GM12878 (cell line): ENCODE results near the gene TAB2. TPM values are rescaled to one million over a fixed set of nuclear protein-coding genes. Genes with fewer than 3 reads are reported as not detected.

ENCODE experiments used
- ATAC-seq: fragments of 200-7000 bp; cut with Tn5 transposase; 3 replicates; pipeline ENCODE4 v1.9.1; 2020; ENCODE audit warnings: mild to moderate bottlenecking, moderate library complexity
- BruUV-seq: library from RNA; stranded (reverse); fragments of 400-500 nt; replicated peaks from 2 replicates; lab custom pipeline; 2021; lab: Mats Ljungman, UMichigan
- CTCF ChIA-PET: fragments of 300-600 bp; sonication (Branson Sonifier 250); formaldehyde crosslinking; extraction: SDS; loops from one replicate; lab custom pipeline; 2021; ENCODE audit warnings: inconsistent platforms; lab: Yijun Ruan, JAX
- POLR2A ChIA-PET: fragments of 350-600 bp; formaldehyde crosslinking; extraction: SDS; loops from one replicate; lab custom pipeline; 2021; ENCODE audit warnings: inconsistent platforms; lab: Charles Lee
- RAD21 ChIA-PET: fragments of 300-600 bp; sonication (Branson Sonifier 250); formaldehyde crosslinking; loops from one replicate; lab custom pipeline; 2023; ENCODE audit warnings: antibody characterized with exemption; ENCODE audit not compliant: unreplicated experiment; lab: Charles Lee
- SMC1A ChIA-PET: fragments of 300-600 bp; sonication (Branson Sonifier 250); formaldehyde crosslinking; loops from one replicate; lab custom pipeline; 2023; ENCODE audit not compliant: unreplicated experiment, uncharacterized antibody; lab: Charles Lee
- DNase-seq: peaks from one replicate; pipeline ENCODE4 v3.0.0-alpha.2; 2011; ENCODE audit warnings: low read depth, low spot score
- FAIRE-seq: peaks from 3 replicates; lab custom pipeline; 2011; peaks lifted over from hg19 to GRCh38; lab: Jason Lieb, UNC
- H2AFZ ChIP-seq: 2 replicates; pipeline ENCODE4 v1.6.0; 2011; ENCODE audit warnings: low read depth, low read length, control low read depth; ENCODE audit not compliant: control insufficient read depth
- H3K27ac ChIP-seq: 2 replicates; pipeline ENCODE4 v1.5.1; 2011; ENCODE audit warnings: control low read depth; ENCODE audit not compliant: control insufficient read depth, insufficient read depth
- H3K27me3 ChIP-seq, 2 experiments: replicated peaks in 1 of 2; 2 replicates each; pipeline versions ENCODE4 v1.6.0 to v1.6.1; 2011; ENCODE audit warnings: low read length in 1 of 2; ENCODE audit not compliant: control insufficient read depth in 2 of 2, insufficient read depth in 2 of 2
- H3K36me3 ChIP-seq, 2 experiments: 2 replicates each; pipeline ENCODE4 v1.5.1; 2011; ENCODE audit warnings: low read length in 1 of 2; ENCODE audit not compliant: control insufficient read depth in 2 of 2, insufficient read depth in 2 of 2
- H3K4me1 ChIP-seq: 2 replicates; pipeline ENCODE4 v1.6.1; 2011; ENCODE audit warnings: mild to moderate bottlenecking, low read length, moderate library complexity, mixed read lengths; ENCODE audit not compliant: control insufficient read depth, insufficient read depth
- H3K4me2 ChIP-seq: 2 replicates; pipeline ENCODE4 v1.6.0; 2011; ENCODE audit warnings: control low read depth; ENCODE audit not compliant: control insufficient read depth, insufficient read depth
- H3K4me3 ChIP-seq: fragments of 200-600 bp; sonication (generic); 2 replicates; pipeline ENCODE4 v1.5.1; 2016
- H3K79me2 ChIP-seq: 2 replicates; pipeline ENCODE4 v1.6.0; 2011; ENCODE audit warnings: low read length; ENCODE audit not compliant: control insufficient read depth, insufficient read depth
- H3K9ac ChIP-seq: 2 replicates; pipeline ENCODE4 v1.8.0; 2011; ENCODE audit warnings: low read length, control low read depth, mixed read lengths; ENCODE audit not compliant: control insufficient read depth, insufficient read depth
- H3K9me3 ChIP-seq: replicated peaks from 3 replicates; pipeline ENCODE4 v1.5.1; 2011; ENCODE audit warnings: mild to moderate bottlenecking, low read length; ENCODE audit not compliant: control insufficient read depth, insufficient read depth
- H4K20me1 ChIP-seq: 2 replicates; pipeline ENCODE4 v1.6.0; 2011; ENCODE audit not compliant: control insufficient read depth, insufficient read depth
- BCL3 ChIP-seq: IDR thresholded peaks from 2 replicates; pipeline ENCODE4 v1.6.1; 2011; ENCODE audit warnings: borderline replicate concordance, low read depth, mild to moderate bottlenecking, moderate library complexity, low read length; ENCODE audit not compliant: insufficient read depth, poor library complexity, severe bottlenecking
- BCLAF1 ChIP-seq: fragments of 450-650 bp; IDR thresholded peaks from 2 replicates; pipeline ENCODE4 v1.6.1; 2017; ENCODE audit warnings: antibody characterized with exemption, mild to moderate bottlenecking, moderate library complexity
- IKZF1 ChIP-seq: fragments of 450-650 bp; conservative IDR thresholded peaks from 2 replicates; pipeline ENCODE4 v1.6.1; 2017; ENCODE audit warnings: antibody characterized with exemption, mild to moderate bottlenecking
- PAX5 ChIP-seq: IDR thresholded peaks from 2 replicates; pipeline ENCODE4 v1.6.1; 2011; ENCODE audit warnings: low read depth, low read length, borderline replicate concordance
- RCOR1 ChIP-seq: conservative IDR thresholded peaks from 2 replicates; pipeline ENCODE4 v1.6.1; 2012; ENCODE audit warnings: low read depth, low read length, improper control_type of control experiment
- RFX5 ChIP-seq: IDR thresholded peaks from 2 replicates; pipeline ENCODE4 v1.6.1; 2011; ENCODE audit warnings: low read depth, low read length, improper control_type of control experiment
- SKIL ChIP-seq: fragments of 450-650 bp; IDR thresholded peaks from 2 replicates; pipeline ENCODE4 v1.6.1; 2017; ENCODE audit warnings: mild to moderate bottlenecking, low read depth, inconsistent platforms; ENCODE audit not compliant: poor library complexity, severe bottlenecking
- SUZ12 ChIP-seq: fragments of 200-600 bp; sonication (generic); IDR thresholded peaks from one replicate; pipeline ENCODE4 v1.6.1; 2018; ENCODE audit warnings: antibody characterized with exemption, mild to moderate bottlenecking; ENCODE audit not compliant: unreplicated experiment
- ZNF384 ChIP-seq: IDR thresholded peaks from 2 replicates; pipeline ENCODE4 v1.6.1; 2012; ENCODE audit warnings: low read depth, mild to moderate bottlenecking, low read length, improper control_type of control experiment, borderline replicate concordance
- WGBS: methylation state at CpG from one replicate; pipeline ENCODE4 v1.1.6; 2016; ENCODE audit warnings: low lambda C conversion rate; ENCODE audit not compliant: insufficient replicate concordance, insufficient coverage; ENCODE audit errors: missing lambda C conversion rate; 5-methylcytosine and 5-hydroxymethylcytosine counted together
- in situ Hi-C: fragments of 300-500 bp; cut with MboI; formaldehyde crosslinking; loops from 9 replicates; pipeline ENCODE4 v1.14.3; 2018; ENCODE audit warnings: mixed read lengths
- intact Hi-C: fragments of 100-400 bp; cut with micrococcal nuclease; formaldehyde crosslinking; loops from one replicate; pipeline ENCODE4 v1.14.2; 2022; ENCODE audit not compliant: unreplicated experiment
- polyA plus RNA-seq, 11 experiments: library from polyadenylated mRNA; depleted of rRNA in 4 of 11; unstranded in 6 of 11; stranded (reverse) in 5 of 11; fragments of >200 nt; fragmentation: Nextera tagmentation in 4 of 11; fragmentation: Illumina TruSeq in 1 of 11; extraction: Ambion mirVana in 4 of 11; extraction: Trizol in 1 of 11; gene quantifications; 1 replicate in 1 of 11; 2 replicates in 10 of 11; pipeline versions ENCODE4 v1.2.1 to v1.2.3, GENCODE V29; 2011 to 2016; ENCODE audit warnings: inconsistent platforms in 2 of 11, missing spikeins in 2 of 11, low read depth in 1 of 11
- total RNA-seq, 4 experiments: library from RNA; depleted of rRNA in 3 of 4; stranded (reverse); fragments of >200 nt in 3 of 4; fragmentation: Illumina TruSeq in 1 of 4; extraction: Trizol in 1 of 4; gene quantifications; 2 replicates each; pipeline versions ENCODE4 v1.2.1 to v1.2.3, GENCODE V29; 2013 to 2021
- TF ChIP-seq, protein P1 (sequence below): fragments of 450-650 bp; formaldehyde crosslinking; IDR thresholded peaks from 2 replicates; pipeline ENCODE4 v1.4.0; 2022; ENCODE audit warnings: mild to moderate bottlenecking, moderate library complexity
- TF ChIP-seq, protein P2 (sequence below): fragments of 450-650 bp; IDR thresholded peaks from 2 replicates; pipeline ENCODE4 v1.6.1; 2017; ENCODE audit warnings: low read depth, mild to moderate bottlenecking, moderate library complexity

The TAB2 gene
- total and polyA plus RNA-seq, 10 of the 15 experiments (the other 5 are each of a cell fraction or from before 2014, with no cell fraction given) = 8.9 to 66.3 (median 23.0) TPM

GRCh38 chr6:149330133-149330532 is 12.6 kb downstream of the TAB2 start:
- ChIA-PET CTCF (interaction anchor here (4.4 kb wide), 1 partner anchor 102 kb away, joined by 18 read pairs; no protein-coding TSS in a partner anchor), POLR2A (interaction anchor here (2.8 kb wide), 1 partner anchor 8 kb away, joined by 9 read pairs; no protein-coding TSS in a partner anchor), RAD21 (interaction anchor here (1.3 to 6.5 kb wide), 2 partner anchors 8 to 297 kb away, joined by 3 to 74 read pairs; no protein-coding TSS in a partner anchor), SMC1A (interaction anchor here (6.2 to 15.8 kb wide), 2 partner anchors 7 to 15 kb away, joined by 54 to 199 read pairs; no protein-coding TSS in a partner anchor)
- no peak overlapping the region for H3K4me3 ChIP-seq
- no TSS peak for BruUV-seq
- H3K27ac ChIP-seq = no peak overlapping the region
- DNase-seq (no peak), FAIRE-seq (no peak), ATAC-seq (peak; percentile 25)
- no peak overlapping the region for H3K9ac ChIP-seq
- peaks cover 34% of the 10 kb centered on the region for H3K4me1 ChIP-seq
- peaks cover 99% of the 10 kb centered on the region for H3K79me2 ChIP-seq
- no peaks in the 10 kb centered on the region for H3K27me3 ChIP-seq
- H3K36me3 ChIP-seq = peaks cover 0 to 5% of the 10 kb centered on the region in 2 experiments; a peak in 1 of 4 replicates
- H3K9me3 ChIP-seq = no peaks in the 10 kb centered on the region
- in situ Hi-C loops (loop anchor here (5.0 kb wide), 1 partner anchor 298 kb away; no protein-coding TSS in a partner anchor), intact Hi-C loops (no loop called here)
- peak overlapping the region; percentile 30; the same call in 1 of the 2 replicates for H3K4me2 ChIP-seq
- peaks cover 11% of the 10 kb centered on the region for H4K20me1 ChIP-seq
- WGBS = 65% methylated on average over 2 of the region's 2 CpGs
- H2AFZ ChIP-seq = no peak overlapping the region
- TF ChIP-seq RCOR1 (no peak), ZNF384 (no peak), RFX5 (no peak), IKZF1 (no peak), BCL3 (no peak), SUZ12 (no peak), BCLAF1 (no peak), PAX5 (no peak), SKIL (no peak)
- TF ChIP-seq, protein P1, sequence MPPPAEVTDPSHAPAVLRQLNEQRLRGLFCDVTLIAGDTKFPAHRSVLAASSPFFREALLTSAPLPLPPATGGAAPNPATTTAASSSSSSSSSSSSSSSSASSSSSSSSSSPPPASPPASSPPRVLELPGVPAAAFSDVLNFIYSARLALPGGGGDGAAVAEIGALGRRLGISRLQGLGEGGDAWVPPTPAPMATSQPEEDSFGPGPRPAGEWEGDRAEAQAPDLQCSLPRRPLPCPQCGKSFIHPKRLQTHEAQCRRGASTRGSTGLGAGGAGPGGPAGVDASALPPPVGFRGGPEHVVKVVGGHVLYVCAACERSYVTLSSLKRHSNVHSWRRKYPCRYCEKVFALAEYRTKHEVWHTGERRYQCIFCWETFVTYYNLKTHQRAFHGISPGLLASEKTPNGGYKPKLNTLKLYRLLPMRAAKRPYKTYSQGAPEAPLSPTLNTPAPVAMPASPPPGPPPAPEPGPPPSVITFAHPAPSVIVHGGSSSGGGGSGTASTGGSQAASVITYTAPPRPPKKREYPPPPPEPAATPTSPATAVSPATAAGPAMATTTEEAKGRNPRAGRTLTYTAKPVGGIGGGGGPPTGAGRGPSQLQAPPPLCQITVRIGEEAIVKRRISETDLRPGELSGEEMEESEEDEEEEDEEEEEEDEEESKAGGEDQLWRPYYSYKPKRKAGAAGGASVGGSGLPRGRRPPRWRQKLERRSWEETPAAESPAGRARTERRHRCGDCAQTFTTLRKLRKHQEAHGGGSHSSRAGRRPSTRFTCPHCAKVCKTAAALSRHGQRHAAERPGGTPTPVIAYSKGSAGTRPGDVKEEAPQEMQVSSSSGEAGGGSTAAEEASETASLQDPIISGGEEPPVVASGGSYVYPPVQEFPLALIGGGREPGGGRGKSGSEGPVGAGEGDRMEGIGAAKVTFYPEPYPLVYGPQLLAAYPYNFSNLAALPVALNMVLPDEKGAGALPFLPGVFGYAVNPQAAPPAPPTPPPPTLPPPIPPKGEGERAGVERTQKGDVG (CRISPR knock-in tag) = no peak
- TF ChIP-seq, protein P2, sequence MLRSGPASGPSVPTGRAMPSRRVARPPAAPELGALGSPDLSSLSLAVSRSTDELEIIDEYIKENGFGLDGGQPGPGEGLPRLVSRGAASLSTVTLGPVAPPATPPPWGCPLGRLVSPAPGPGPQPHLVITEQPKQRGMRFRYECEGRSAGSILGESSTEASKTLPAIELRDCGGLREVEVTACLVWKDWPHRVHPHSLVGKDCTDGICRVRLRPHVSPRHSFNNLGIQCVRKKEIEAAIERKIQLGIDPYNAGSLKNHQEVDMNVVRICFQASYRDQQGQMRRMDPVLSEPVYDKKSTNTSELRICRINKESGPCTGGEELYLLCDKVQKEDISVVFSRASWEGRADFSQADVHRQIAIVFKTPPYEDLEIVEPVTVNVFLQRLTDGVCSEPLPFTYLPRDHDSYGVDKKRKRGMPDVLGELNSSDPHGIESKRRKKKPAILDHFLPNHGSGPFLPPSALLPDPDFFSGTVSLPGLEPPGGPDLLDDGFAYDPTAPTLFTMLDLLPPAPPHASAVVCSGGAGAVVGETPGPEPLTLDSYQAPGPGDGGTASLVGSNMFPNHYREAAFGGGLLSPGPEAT = no peak
